HG03460 (cell line): ENCODE data around the gene TAS2R41.
"Not testable (repeated sequence)": the region's sequence is repeated elsewhere in the genome, so short reads cannot be mapped to it uniquely, and the experiment has no call there.

ENCODE experiments used
- ATAC-seq: cut with Tn5 transposase; IDR thresholded peaks from one replicate; pipeline ENCODE4 v1.9.1; 2021; ENCODE audit not compliant: unreplicated experiment

TAS2R41 gene

DNA sequence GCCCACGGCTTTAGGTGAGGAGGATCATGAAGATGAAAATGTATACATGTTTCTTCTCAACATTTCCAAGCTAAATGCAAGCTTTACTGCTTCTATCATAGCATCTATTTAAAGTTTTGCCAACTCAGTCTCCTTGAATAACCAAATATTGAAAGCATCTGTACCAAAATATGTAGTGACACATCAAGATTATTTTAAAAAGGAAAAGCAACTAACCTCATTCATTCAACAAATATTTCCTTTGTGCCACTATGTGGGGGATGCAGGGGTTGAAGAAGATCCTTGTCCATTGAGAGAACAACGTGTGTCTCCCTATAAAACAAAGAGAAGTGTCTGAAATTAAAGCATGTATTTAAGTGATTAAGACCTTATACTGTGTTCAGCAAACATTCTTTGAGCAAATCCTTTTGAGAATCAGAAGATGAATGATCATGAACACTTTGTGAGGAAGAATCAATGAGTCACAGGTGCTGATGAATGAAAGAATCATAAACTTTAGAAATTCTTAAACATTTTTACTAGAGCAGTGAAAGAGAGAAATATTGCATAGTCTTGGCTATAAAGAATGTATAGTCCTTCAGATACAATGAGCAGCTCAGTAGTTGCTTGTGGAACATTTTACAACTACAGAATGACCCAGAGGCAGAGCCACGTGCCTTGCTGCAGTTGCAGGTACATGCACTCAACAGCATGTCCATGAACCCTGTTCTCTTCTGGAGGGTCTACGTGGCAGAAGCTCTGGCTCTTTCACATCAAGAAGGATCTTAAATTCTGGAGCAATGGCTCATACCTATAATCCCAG is 20.5 kb upstream of the TAS2R41 start:
- no peak for ATAC-seq

DNA sequence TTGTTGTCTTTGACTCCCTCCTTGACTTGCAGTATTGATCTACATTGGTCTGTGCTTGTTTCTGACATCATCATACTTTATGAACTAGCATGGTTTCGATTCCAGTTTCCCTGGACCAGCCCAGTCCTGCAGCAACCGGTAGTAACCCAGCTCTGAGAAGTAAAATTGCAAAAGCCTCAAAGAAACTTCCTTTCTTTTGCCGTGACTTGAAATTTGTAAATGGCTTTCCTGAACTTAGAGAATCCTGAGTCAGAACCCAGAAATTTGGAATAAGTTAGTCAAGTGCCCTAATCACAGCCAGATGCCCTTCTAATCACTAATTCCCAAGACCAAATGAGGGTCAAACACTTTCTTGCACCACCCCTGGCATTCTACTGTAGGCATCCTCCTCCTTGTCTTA is 19.4 kb upstream of the TAS2R41 start:
- ATAC-seq, result no peak

DNA sequence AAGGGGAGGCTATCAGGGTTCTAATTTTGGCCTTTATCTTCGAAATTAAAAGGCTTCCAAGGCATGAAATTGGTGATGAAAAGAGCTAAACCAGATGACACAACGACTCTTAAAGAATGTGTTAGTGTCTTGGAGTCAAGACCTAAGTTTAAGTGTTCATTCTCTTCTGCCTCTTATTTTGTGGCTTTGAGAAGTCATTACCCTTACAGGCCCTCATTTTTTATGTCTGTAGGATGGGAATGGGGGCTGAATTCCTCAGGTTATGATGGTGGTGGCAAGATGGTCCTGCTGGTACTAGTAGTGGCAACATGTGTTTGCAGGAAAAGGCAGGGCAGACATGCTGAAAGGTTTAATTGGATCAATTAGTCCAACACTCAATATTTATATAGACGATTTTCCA is 19.0 kb upstream of the TAS2R41 start:
- no peak for ATAC-seq

DNA sequence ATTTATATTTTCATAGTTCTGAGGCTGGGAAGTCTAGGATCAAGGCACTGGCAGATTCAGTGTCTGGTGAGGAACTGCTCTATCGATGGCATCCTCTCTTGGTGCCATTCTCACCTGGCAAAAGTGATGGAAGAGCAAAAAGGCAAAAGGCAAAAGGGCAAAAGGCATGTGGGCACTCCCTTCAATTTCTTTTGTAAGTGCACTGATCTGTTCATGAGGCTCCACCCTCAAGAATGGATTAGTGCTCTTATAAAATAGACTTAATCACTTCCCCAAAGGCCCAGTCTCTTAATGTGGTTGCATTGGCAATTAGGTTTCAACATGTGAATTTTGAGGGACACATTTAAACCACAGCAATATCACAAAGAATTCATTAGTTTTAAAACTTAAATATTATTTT is 18.3 kb upstream of the TAS2R41 start:
- no peak for ATAC-seq

DNA sequence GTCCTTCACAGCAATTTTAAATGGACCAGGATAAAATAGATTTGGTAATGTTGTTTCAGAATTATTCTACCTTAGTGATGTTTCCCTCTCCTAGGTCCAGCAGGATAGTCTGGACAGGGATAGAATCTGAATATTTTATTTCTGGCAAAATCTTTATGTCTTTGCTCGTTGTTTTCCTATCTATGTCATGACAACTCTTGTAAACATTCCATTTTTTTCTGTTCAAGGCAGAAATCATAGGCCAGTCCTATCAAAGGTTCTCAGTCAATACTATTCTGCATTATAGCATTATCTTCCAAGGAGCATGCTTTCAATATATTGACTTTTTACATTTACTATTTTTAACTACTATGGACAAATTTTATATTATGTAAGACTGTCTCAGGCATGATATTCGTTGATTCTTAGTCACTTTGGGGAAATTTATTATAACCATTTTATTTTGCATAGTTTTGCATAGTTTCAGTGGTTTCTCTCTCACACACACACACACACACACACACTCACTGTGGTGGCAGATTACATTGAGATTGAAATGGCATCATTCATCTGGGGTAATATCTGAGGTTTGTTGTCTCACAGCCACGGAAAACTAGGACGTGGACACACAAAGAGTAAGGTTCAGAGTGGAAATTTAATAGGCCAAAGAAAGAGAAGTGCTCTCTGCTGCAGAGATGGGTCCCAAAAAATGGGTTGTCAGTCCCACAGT is 17.2 kb upstream of the TAS2R41 start:
- ATAC-seq, result no peak

DNA sequence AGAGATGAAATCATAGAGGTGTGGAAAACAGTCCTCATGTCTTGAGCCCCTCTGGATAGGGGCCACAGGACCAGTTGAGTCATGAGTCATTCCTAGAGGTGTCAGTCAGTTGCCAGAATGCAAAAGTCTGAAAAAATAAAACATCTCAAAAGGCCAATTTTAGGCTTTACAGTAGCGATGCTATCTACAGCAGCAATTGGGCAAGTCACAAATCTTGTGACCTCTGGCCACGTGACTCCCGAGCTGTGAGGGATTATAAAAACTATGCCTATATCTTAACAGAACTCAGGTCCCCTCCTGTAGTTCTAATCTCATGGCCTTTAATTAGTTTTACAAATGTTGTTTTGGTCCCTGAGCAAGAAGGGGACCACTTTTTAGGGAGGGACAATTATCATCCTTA is 15.6 kb upstream of the TAS2R41 start:
- no peak for ATAC-seq

DNA sequence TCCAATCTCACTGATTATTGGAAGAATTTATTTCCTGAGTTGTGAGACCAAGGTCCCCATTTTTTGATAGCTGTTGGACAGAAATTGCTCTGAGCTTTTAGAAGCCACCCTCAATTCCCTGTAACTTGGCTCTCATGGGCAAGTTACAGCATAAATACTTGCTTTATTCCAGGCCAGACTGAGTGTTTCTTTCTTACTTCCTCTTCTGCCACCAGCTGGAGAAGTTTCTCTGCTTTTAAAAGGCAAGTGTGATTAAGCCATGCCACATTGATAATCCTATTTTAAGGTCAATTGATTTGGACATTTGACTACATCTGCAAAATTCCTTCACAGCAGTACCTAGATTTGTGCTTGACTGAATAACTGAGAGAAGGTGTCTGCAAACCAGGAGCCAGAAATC is 14.1 kb upstream of the TAS2R41 start:
- ATAC-seq, result no peak

DNA sequence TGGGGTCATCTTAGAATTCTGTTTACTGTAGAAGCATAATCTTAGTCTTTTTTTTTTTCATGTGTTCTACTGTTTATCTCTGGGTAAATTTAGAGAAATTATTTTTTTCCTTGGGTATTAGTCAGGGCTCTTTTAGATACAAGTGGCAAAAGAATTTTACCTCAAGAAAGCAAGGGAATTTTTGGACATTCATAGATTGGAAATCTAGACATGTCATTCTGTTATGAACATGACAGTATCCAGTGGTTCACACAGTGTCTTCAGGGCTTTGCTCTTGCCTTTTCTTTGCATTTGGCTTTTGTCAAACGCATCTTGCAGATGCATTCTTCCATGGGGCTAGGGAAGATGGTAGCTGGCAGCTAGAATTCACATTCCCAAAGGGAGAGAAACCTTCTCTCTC is 13.7 kb upstream of the TAS2R41 start:
- no peak for ATAC-seq

DNA sequence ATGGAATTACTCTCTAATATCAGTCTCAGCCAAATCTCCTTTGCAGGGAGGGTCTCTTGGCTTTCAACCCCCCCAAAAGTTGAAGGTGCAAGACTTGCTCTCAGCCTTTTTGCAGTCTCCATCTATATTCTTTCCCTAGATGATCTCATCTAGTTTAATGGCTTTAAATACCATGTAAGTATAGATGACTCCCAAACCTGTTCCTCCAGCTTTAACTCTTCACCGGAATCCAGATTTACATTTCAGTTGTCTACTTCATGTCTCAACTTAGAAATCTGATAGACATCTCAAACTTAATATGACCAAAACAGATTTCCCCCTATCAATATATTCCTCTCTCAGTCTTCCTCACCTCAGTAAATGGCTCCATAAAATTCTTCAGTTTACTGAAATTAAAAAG is 9.9 kb upstream of the TAS2R41 start:
- no peak for ATAC-seq

DNA sequence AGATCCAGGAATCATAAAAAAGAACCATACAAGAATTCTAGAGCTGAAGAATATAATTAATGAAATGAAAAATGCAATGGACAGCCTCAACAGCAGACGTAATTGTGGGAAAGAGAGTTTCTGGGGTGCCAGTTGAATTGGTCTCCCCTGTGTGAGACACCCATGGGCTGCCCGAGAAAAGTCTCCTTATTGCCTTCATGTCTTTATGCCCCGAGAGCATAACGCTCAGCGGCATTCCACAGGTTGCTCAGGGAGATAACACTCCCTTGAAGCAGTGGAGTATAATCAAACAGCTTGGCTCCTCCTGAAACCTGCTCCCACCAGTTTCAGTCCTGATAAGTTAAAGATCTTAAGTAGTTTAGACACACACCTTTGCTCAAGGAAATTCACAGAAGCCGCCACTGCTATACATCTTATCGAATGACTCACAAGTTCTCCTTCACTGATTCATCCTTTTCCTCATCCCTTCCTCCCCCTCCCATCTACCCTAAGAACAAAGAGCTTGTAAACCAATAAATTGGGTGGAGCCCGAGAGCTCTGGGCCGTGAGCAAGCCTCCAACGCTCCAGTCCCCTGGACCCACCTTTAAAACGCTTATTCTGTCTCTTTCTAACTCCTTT is 5.5 kb upstream of the TAS2R41 start:
- ATAC-seq, result not testable (repeated sequence)

DNA sequence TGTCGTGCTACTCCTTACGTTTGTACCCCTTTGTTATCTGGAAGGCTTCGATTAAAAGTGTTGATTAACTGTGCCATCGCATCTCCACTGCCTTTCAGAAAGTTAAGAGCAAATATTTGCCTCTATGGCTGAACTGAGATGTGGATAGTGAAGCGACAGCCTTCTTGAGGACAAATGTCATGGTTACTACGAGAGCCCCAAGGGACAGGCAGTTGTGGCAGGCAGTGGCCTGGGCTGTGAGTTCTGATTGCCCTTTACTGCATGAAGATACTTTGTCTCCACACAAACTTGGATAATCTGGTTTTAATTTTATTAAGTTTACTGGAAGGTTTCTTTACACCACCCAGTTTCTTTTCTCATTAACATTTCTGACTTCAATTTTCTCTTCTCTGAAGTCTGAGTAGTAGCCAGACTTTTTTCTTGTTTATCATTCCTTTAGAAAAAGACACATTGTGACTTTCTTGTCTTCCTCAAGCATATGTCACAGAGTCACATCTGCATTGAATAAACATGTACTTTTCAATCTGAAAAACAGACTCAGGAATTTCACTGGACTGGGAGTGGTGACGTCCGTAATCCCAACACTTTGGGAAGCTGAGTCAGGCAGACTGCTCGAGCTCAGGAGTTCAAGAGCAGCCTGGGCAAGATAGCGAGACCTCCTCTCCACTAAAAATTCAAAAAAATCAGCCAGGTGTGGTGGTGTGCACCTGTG is 1.5 kb downstream of the TAS2R41 start:
- ATAC-seq, result no peak

DNA sequence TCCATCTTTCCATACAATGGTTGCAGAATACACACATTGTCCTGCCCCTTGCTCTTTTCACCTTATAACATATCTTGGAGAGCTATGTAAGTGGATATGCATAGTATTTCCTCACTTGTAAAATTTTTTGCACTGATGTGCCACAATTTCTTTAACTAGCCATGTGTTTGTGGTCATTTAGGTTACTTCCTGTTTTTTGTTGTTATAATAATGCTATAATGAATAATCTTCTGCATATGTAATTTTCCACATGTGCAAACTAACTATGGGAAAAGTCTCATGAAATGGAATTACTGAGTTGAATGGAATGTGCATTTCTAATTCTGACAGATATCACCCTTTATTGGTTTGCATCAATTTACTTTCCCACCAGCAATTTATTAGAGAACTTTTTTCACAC is 2.8 kb downstream of the TAS2R41 start:
- ATAC-seq, result no peak

DNA sequence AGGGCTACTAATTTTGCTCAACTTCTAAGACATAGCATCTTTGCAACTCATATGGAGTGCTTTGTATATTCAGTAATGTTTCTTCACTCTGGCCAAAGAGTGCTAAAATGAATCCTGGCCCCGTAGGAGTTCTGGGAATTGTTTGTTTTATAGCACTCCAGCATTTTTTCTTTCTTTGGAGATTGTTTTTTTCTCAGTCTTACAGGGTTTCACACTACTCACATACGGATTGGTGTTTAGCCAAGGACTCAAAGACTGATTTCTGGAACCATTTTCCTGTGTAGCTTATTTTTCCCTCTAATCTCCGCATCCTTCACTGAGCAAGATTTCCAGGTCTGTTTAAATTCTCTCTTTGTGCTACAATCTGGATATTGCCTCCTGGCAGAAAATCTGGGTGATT is 6.4 kb downstream of the TAS2R41 start:
- ATAC-seq, result no peak

DNA sequence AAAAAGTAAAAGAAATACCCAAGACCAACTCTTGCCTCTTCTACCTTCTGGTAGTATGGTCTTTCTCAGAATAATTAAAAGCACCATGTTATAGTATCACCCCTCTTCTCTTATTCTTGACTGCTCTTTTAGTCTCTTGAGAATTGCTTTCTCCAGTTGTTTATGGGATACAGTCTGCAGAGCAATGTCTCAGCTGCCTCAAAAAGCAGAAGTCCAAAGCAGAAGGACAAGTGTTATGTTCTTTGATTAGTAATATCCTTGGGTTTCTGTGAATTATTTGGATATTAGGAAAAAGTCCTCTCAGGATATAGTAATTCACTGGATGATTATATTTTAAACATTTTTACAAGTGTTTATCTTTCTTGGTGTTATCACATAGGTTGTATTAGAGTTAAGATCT is 7.4 kb downstream of the TAS2R41 start:
- no peak for ATAC-seq

DNA sequence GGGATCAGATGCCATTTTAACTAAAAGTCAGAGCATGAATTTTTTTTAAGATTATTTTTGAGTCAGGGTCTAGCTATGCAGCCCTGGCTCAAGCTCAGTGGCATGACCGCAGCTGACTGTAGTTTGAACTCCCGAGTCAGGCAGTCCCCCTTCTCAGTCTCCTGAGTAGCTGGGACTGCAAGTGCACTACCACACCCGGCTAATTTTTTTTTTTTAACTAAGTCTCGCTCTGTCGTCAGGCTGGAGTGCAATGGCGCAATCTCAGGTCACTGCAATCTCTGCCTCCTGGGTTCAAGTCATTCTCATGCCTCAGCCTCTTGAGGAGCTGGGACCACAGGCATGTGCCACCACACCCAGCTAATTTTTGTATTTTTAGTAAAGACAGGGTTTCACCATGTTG is 7.8 kb downstream of the TAS2R41 start:
- ATAC-seq, result no peak

DNA sequence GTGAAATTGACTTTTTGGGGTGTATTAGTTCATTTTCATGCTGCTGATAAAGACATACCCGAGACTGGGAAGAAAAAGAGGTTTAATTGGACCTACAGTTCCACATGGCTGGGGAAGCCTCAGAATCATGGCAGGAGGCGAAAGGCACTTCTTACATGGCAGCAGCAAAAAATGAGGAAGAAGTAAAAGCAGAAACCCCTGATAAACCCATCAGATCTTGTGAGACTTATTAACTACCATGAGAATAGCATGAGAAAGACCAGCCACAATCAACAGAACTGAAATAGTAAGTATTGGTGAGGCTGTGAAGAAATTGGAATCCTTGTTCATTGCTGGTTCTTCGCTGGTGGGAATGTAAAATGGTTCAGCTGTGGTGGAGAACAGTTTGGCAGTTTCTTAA is 8.6 kb downstream of the TAS2R41 start:
- not testable (repeated sequence) for ATAC-seq

DNA sequence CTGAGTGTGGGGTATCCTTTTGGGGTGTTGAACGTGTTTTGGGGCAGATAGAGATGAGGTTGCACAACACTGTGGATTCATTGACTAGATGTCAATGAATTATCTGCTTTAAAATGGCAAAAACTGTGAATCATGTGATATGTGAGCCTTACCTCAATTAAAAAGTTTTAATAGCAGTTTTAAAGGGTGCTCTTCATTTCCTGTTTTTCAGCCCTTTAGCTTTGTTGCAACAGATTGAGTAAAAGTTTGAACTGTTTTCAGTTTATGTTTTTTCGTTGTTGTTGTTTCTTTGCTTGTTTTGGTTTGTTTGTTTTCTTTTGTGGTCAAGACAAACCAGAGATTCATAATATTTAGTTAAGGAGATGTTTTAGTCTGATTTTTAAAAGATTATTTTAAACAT is 9.4 kb downstream of the TAS2R41 start:
- ATAC-seq, result no peak

DNA sequence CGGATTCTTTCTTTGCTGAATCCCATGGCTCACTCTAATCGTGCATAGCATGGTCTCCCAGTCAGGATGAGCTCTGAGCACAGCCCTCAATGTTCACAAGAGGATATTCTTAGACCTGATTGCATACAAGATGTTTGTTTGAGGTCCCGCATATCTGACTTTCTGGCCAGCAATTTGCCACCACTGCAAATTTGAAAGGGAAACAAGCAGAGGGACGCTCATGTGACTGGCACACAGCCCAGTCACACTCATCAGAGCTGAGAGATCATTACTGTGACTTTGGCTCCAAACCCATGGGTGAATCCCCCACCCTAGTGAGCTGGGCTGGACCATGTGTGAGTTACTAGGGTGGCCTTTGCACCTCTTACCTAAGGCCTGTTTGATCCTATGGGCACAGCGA is 9.9 kb downstream of the TAS2R41 start:
- no peak for ATAC-seq

DNA sequence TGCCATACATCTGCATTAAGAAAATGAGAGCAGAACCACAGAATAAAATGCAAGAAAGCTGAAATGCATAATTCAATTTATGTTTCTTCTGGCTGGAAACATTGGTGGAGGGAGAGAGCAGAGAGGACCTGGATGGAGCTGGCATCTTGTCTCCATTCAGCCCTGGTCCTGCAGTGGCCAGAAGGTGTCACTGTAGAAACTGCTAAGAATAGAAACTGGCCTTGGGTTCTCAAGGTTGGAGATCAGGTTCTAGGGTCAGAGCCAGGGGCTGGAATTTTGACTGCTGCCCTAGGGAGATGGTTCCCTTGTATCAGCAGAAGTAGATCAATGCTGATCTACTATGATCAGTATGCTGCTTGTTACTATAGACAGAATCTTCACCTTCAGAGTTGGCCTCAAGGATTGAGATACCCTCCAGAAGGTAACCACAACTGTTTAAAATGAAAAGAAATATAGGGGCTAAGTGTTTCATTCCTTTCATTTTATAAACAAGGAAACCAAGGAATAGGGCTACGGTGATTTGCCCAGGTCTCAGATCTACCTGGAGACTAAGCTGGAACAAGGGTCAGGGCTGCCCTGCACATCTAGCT is 13.1 kb downstream of the TAS2R41 start:
- no peak for ATAC-seq

DNA sequence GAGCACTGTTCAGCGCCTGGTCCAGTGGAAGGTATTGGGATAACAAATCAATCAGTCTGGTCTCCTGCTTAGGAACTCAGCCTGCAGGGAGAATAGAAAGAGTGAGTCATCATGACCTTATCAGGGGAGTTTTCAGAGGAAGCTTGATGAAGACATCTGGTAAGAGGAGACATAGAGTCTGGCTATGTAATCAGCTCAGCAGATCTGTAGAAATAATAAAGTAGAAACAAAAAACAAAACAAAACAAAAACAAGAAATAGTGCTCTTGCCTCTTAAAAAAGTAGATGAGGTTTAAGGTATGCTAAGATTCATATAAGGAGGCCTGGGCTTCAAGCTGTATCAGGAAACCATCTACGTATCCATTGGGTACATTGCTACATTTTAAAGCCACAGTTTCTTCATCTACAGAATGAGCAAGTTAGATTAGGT is 14.4 kb downstream of the TAS2R41 start:
- no peak for ATAC-seq
